GM23338 (cell line): ENCODE results near the gene NEDD1. TPM values are rescaled to one million over a fixed set of nuclear protein-coding genes. Genes with fewer than 3 reads are reported as not detected.

Experiments
- ATAC-seq: fragments of 200-7000 bp; cut with Tn5 transposase; 3 replicates; pipeline ENCODE4 v1.9.1; 2020
- DNase-seq: peaks from one replicate; pipeline ENCODE4 v3.0.0-alpha.2; 2015; ENCODE audit warnings: low spot score
- H2AFZ ChIP-seq: fragments of 200-600 bp; sonication (generic); 2 replicates; pipeline ENCODE4 v1.8.0; 2016; ENCODE audit warnings: antibody characterized with exemption, mild to moderate bottlenecking, moderate library complexity
- H3F3A ChIP-seq: fragments of 200-600 bp; sonication (generic); replicated peaks from 2 replicates; pipeline ENCODE4 v1.8.0; 2017; ENCODE audit warnings: antibody characterized with exemption, mixed run types, low read depth
- H3K27ac ChIP-seq: fragments of 200-600 bp; sonication (generic); 2 replicates; pipeline ENCODE4 v1.6.1; 2016; ENCODE audit warnings: low read depth
- H3K27me3 ChIP-seq: fragments of 200-600 bp; sonication (generic); 2 replicates; pipeline ENCODE4 v1.8.0; 2016; ENCODE audit warnings: mild to moderate bottlenecking, mixed run types, moderate library complexity; ENCODE audit not compliant: insufficient read depth
- H3K36me3 ChIP-seq: fragments of 200-600 bp; sonication (generic); 2 replicates; pipeline ENCODE4 v1.8.0; 2016; ENCODE audit warnings: mild to moderate bottlenecking; ENCODE audit not compliant: insufficient read depth
- H3K4me1 ChIP-seq: fragments of 200-600 bp; sonication (generic); 2 replicates; pipeline ENCODE4 v1.8.0; 2016; ENCODE audit warnings: mild to moderate bottlenecking, moderate library complexity; ENCODE audit not compliant: insufficient read depth
- H3K4me2 ChIP-seq: fragments of 200-600 bp; sonication (generic); 2 replicates; pipeline ENCODE4 v1.7.1; 2017; ENCODE audit warnings: mixed run types
- H3K4me3 ChIP-seq: fragments of 200-600 bp; sonication (generic); 2 replicates; pipeline ENCODE4 v1.6.1; 2016; ENCODE audit warnings: mixed run types
- H3K79me2 ChIP-seq: fragments of 200-600 bp; sonication (generic); replicated peaks from 2 replicates; pipeline ENCODE4 v1.8.0; 2017; ENCODE audit warnings: mild to moderate bottlenecking; ENCODE audit not compliant: insufficient read depth
- H3K9me2 ChIP-seq: fragments of 200-600 bp; sonication (generic); 2 replicates; pipeline ENCODE4 v1.8.0; 2017; ENCODE audit not compliant: insufficient read depth
- H4K20me1 ChIP-seq: fragments of 200-600 bp; sonication (generic); replicated peaks from 2 replicates; pipeline ENCODE4 v1.8.0; 2017; ENCODE audit warnings: mild to moderate bottlenecking; ENCODE audit not compliant: insufficient read depth
- H3K27ac Mint-ChIP-seq: 2 replicates; pipeline ENCODE4 v1.8.0; 2020; ENCODE audit warnings: inconsistent platforms, mild to moderate bottlenecking, moderate library complexity, mixed read lengths
- H3K27me3 Mint-ChIP-seq: 3 replicates; pipeline ENCODE4 v1.8.0; 2022; ENCODE audit warnings: low read depth, mild to moderate bottlenecking, moderate library complexity, mixed read lengths, inconsistent platforms; ENCODE audit not compliant: insufficient read depth, poor library complexity
- H3K36me3 Mint-ChIP-seq: 3 replicates; pipeline ENCODE4 v1.8.0; 2021; ENCODE audit warnings: low read depth, mild to moderate bottlenecking, inconsistent platforms, moderate library complexity, mixed read lengths
- H3K4me1 Mint-ChIP-seq: 3 replicates; pipeline ENCODE4 v1.8.0; 2020; ENCODE audit warnings: mild to moderate bottlenecking, inconsistent platforms, mixed read lengths
- H3K4me3 Mint-ChIP-seq: 3 replicates; pipeline ENCODE4 v1.8.0; 2021; ENCODE audit warnings: moderate library complexity, mild to moderate bottlenecking, inconsistent platforms, mixed read lengths
- H3K9me3 Mint-ChIP-seq: 3 replicates; pipeline ENCODE4 v1.8.0; 2020; ENCODE audit warnings: moderate library complexity, mild to moderate bottlenecking, inconsistent platforms, mixed read lengths
- CREB1 ChIP-seq: fragments of 250-450 bp; sonication (Bioruptor Pico); IDR thresholded peaks from 2 replicates; pipeline ENCODE4 v1.5.0; 2020; ENCODE audit warnings: low read depth, mild to moderate bottlenecking, moderate library complexity
- JUNB ChIP-seq: IDR thresholded peaks from one replicate; pipeline ENCODE4 v1.6.1; 2016; ENCODE audit warnings: antibody characterized with exemption; ENCODE audit not compliant: unreplicated experiment
- POLR2AphosphoS5 ChIP-seq: IDR thresholded peaks from 2 replicates; pipeline ENCODE4 v1.6.1; 2016; ENCODE audit warnings: antibody characterized with exemption, low read depth
- ZNF331 ChIP-seq: fragments of 250-450 bp; sonication (Bioruptor Pico); IDR thresholded peaks from 2 replicates; pipeline ENCODE4 v1.5.0; 2020; ENCODE audit warnings: low read depth, mild to moderate bottlenecking, moderate library complexity
- polyA plus RNA-seq: library from polyadenylated mRNA; unstranded; fragments of >200 nt; fragmentation: Nextera tagmentation; extraction: Ambion mirVana; gene quantifications from 2 replicates; pipeline ENCODE4 v1.2.1, GENCODE V29; 2016
- total RNA-seq: library from RNA; depleted of rRNA; stranded (reverse); fragments of >200 nt; shearing (Covaris generic); gene quantifications from 2 replicates; pipeline ENCODE4 v1.2.3, GENCODE V29; 2014
- TF ChIP-seq, protein P1 (sequence below), 2 experiments: fragments of 200-600 bp in 1 of 2; sonication (generic) in 1 of 2; conservative IDR thresholded peaks; 2 replicates each; pipeline versions ENCODE4 v1.5.1 to v1.6.1; 2016 to 2017; ENCODE audit warnings: antibody characterized with exemption in 2 of 2, low read depth in 2 of 2, mild to moderate bottlenecking in 2 of 2, moderate library complexity in 1 of 2
- TF ChIP-seq, protein P2 (sequence below): IDR thresholded peaks from one replicate; pipeline ENCODE4 v1.6.1; 2018; ENCODE audit warnings: antibody characterized with exemption; ENCODE audit not compliant: unreplicated experiment
- TF ChIP-seq, protein P3 (sequence below): fragments of 250-450 bp; sonication (Bioruptor Pico); IDR thresholded peaks from 2 replicates; pipeline ENCODE4 v1.5.0; 2020; ENCODE audit warnings: mild to moderate bottlenecking, moderate library complexity
- TF ChIP-seq, protein P4 (sequence below): IDR thresholded peaks from 2 replicates; pipeline ENCODE4 v1.6.1; 2016; ENCODE audit warnings: antibody characterized with exemption

NEDD1 gene
- total and polyA plus RNA-seq, 2 experiments from 2014 or later: 16.0 to 35.8 TPM

DNA sequence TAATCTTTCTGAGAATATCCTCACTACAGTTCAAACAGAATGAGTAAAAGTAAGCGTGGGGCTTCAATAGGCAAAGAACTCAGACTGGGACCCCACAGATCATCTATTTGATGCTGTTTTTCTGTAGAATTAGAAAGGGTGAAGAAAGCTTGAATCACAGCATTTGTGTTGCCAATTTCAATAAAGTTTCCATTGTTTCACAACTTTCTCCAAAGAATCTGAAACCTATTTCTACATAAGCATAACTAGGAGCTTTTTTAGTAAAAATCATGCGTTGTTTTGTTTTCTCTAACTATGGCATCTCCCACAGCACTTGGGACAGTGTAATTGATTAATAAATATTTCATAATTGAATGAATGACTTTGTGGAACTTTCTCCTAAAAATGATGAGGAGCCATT, 16.7 kb upstream of the NEDD1 start:
- peaks cover 13% of the 10 kb centered on the region; the same call in 2 of the 3 replicates for H3K36me3 Mint-ChIP-seq
- Histone ChIP-seq H4K20me1 (no peaks in the 10 kb centered on the region), H3K4me2 (no peak overlapping the region), H3K4me1 (0 out of 2 replicates have a peak, but pooled peaks cover 3% of the 10 kb centered on the region), H3K4me3 (no peak overlapping the region), H3K9me2 (peaks cover 4% of the 10 kb centered on the region), H3K79me2 (no peaks in the 10 kb centered on the region), H3K36me3 (no peaks in the 10 kb centered on the region; the same call in 1 of the 2 replicates), H3K27me3 (no peaks in the 10 kb centered on the region), H3K27ac (no peak overlapping the region), H3F3A (no peaks in the 10 kb centered on the region), H2AFZ (no peak overlapping the region)
- no peaks in the 10 kb centered on the region for H3K27me3 Mint-ChIP-seq
- H3K4me3 Mint-ChIP-seq: no peak overlapping the region
- TF ChIP-seq JUNB (no peak), ZNF331 (CRISPR knock-in tag) (no peak), POLR2AphosphoS5 (no peak), CREB1 (CRISPR knock-in tag) (no peak)
- TF ChIP-seq, protein P1, sequence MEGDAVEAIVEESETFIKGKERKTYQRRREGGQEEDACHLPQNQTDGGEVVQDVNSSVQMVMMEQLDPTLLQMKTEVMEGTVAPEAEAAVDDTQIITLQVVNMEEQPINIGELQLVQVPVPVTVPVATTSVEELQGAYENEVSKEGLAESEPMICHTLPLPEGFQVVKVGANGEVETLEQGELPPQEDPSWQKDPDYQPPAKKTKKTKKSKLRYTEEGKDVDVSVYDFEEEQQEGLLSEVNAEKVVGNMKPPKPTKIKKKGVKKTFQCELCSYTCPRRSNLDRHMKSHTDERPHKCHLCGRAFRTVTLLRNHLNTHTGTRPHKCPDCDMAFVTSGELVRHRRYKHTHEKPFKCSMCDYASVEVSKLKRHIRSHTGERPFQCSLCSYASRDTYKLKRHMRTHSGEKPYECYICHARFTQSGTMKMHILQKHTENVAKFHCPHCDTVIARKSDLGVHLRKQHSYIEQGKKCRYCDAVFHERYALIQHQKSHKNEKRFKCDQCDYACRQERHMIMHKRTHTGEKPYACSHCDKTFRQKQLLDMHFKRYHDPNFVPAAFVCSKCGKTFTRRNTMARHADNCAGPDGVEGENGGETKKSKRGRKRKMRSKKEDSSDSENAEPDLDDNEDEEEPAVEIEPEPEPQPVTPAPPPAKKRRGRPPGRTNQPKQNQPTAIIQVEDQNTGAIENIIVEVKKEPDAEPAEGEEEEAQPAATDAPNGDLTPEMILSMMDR (conservative IDR thresholded peaks at IDR 0.05; ENCODE audit: low read depth in 2 of 2): no peak
- TF ChIP-seq, protein P2, sequence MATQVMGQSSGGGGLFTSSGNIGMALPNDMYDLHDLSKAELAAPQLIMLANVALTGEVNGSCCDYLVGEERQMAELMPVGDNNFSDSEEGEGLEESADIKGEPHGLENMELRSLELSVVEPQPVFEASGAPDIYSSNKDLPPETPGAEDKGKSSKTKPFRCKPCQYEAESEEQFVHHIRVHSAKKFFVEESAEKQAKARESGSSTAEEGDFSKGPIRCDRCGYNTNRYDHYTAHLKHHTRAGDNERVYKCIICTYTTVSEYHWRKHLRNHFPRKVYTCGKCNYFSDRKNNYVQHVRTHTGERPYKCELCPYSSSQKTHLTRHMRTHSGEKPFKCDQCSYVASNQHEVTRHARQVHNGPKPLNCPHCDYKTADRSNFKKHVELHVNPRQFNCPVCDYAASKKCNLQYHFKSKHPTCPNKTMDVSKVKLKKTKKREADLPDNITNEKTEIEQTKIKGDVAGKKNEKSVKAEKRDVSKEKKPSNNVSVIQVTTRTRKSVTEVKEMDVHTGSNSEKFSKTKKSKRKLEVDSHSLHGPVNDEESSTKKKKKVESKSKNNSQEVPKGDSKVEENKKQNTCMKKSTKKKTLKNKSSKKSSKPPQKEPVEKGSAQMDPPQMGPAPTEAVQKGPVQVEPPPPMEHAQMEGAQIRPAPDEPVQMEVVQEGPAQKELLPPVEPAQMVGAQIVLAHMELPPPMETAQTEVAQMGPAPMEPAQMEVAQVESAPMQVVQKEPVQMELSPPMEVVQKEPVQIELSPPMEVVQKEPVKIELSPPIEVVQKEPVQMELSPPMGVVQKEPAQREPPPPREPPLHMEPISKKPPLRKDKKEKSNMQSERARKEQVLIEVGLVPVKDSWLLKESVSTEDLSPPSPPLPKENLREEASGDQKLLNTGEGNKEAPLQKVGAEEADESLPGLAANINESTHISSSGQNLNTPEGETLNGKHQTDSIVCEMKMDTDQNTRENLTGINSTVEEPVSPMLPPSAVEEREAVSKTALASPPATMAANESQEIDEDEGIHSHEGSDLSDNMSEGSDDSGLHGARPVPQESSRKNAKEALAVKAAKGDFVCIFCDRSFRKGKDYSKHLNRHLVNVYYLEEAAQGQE: no peak
- TF ChIP-seq, protein P3, sequence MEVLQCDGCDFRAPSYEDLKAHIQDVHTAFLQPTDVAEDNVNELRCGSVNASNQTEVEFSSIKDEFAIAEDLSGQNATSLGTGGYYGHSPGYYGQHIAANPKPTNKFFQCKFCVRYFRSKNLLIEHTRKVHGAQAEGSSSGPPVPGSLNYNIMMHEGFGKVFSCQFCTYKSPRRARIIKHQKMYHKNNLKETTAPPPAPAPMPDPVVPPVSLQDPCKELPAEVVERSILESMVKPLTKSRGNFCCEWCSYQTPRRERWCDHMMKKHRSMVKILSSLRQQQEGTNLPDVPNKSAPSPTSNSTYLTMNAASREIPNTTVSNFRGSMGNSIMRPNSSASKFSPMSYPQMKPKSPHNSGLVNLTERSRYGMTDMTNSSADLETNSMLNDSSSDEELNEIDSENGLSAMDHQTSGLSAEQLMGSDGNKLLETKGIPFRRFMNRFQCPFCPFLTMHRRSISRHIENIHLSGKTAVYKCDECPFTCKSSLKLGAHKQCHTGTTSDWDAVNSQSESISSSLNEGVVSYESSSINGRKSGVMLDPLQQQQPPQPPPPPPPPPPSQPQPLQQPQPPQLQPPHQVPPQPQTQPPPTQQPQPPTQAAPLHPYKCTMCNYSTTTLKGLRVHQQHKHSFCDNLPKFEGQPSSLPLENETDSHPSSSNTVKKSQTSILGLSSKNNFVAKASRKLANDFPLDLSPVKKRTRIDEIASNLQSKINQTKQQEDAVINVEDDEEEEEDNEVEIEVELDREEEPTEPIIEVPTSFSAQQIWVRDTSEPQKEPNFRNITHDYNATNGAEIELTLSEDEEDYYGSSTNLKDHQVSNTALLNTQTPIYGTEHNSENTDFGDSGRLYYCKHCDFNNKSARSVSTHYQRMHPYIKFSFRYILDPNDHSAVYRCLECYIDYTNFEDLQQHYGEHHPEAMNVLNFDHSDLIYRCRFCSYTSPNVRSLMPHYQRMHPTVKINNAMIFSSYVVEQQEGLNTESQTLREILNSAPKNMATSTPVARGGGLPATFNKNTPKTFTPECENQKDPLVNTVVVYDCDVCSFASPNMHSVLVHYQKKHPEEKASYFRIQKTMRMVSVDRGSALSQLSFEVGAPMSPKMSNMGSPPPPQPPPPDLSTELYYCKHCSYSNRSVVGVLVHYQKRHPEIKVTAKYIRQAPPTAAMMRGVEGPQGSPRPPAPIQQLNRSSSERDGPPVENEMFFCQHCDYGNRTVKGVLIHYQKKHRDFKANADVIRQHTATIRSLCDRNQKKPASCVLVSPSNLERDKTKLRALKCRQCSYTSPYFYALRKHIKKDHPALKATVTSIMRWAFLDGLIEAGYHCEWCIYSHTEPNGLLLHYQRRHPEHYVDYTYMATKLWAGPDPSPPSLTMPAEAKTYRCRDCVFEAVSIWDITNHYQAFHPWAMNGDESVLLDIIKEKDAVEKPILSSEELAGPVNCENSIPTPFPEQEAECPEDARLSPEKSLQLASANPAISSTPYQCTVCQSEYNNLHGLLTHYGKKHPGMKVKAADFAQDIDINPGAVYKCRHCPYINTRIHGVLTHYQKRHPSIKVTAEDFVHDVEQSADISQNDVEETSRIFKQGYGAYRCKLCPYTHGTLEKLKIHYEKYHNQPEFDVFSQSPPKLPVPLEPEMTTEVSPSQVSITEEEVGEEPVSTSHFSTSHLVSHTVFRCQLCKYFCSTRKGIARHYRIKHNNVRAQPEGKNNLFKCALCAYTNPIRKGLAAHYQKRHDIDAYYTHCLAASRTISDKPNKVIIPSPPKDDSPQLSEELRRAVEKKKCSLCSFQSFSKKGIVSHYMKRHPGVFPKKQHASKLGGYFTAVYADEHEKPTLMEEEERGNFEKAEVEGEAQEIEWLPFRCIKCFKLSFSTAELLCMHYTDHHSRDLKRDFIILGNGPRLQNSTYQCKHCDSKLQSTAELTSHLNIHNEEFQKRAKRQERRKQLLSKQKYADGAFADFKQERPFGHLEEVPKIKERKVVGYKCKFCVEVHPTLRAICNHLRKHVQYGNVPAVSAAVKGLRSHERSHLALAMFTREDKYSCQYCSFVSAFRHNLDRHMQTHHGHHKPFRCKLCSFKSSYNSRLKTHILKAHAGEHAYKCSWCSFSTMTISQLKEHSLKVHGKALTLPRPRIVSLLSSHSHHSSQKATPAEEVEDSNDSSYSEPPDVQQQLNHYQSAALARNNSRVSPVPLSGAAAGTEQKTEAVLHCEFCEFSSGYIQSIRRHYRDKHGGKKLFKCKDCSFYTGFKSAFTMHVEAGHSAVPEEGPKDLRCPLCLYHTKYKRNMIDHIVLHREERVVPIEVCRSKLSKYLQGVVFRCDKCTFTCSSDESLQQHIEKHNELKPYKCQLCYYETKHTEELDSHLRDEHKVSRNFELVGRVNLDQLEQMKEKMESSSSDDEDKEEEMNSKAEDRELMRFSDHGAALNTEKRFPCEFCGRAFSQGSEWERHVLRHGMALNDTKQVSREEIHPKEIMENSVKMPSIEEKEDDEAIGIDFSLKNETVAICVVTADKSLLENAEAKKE (CRISPR knock-in tag): no peak
- TF ChIP-seq, protein P4, sequence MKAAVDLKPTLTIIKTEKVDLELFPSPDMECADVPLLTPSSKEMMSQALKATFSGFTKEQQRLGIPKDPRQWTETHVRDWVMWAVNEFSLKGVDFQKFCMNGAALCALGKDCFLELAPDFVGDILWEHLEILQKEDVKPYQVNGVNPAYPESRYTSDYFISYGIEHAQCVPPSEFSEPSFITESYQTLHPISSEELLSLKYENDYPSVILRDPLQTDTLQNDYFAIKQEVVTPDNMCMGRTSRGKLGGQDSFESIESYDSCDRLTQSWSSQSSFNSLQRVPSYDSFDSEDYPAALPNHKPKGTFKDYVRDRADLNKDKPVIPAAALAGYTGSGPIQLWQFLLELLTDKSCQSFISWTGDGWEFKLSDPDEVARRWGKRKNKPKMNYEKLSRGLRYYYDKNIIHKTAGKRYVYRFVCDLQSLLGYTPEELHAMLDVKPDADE: no peak
- ATAC-seq (no peak), DNase-seq (no peak)
- peaks cover 17% of the 10 kb centered on the region for H3K9me3 Mint-ChIP-seq
- H3K4me1 Mint-ChIP-seq: peaks cover 4% of the 10 kb centered on the region; the same call in 1 of the 3 replicates
- H3K27ac Mint-ChIP-seq: no peak overlapping the region
